Astrocyte (in vitro differentiated cells and primary cell): ENCODE measurements around the gene OSBPL9.

Source experiments
- CTCF ChIP-seq: IDR thresholded peaks from 2 replicates; pipeline ENCODE4 v1.5.1; 2011; ENCODE audit warnings: low read depth, mild to moderate bottlenecking, inconsistent platforms, low read length, moderate library complexity; ENCODE audit not compliant: insufficient read depth
- EZH2 ChIP-seq: IDR thresholded peaks from 2 replicates; pipeline ENCODE4 v1.6.1; 2012; ENCODE audit warnings: mild to moderate bottlenecking, low read length, inconsistent platforms; ENCODE audit not compliant: insufficient read depth

- no peak for TF ChIP-seq CTCF
- TF ChIP-seq EZH2: no peak
Measured at GRCh38 chr1:51693419-51694155, 76.7 kb downstream of the OSBPL9 start.
